Stomach (tissue), 9 donors: Measurements from ENCODE around the gene ABCA3. TPM values are rescaled to one million over a fixed set of nuclear protein-coding genes. Genes with fewer than 3 reads are reported as not detected.

Experiments
- DNase-seq, 2 donors: peaks; one replicate each; pipeline versions ENCODE4 v3.0.0 to v3.0.0-alpha.2; 2013 to 2019
- H3K27ac ChIP-seq, 5 donors: fragments of 200-600 bp in 4 of 5; sonication (generic) in 4 of 5; one replicate each; pipeline ENCODE4 v1.5.1; 2013 to 2019; ENCODE audit warnings: mild to moderate bottlenecking in 1 of 5, moderate library complexity in 1 of 5
- H3K27me3 ChIP-seq, 3 donors: fragments of 200-600 bp; sonication (generic); one replicate each; pipeline ENCODE4 v1.5.1; 2017 to 2019; ENCODE audit warnings: mixed run types in 1 of 3
- H3K36me3 ChIP-seq, 4 donors: fragments of 200-600 bp; sonication (generic); 1 replicate in 3 of 4; 2 replicates in 1 of 4; pipeline ENCODE4 v1.5.1; 2016 to 2019
- H3K4me1 ChIP-seq, 4 donors: fragments of 200-600 bp; sonication (generic); one replicate each; pipeline ENCODE4 v1.5.1; 2016 to 2019
- H3K4me3 ChIP-seq, 4 donors: fragments of 200-600 bp; sonication (generic) in 3 of 4; one replicate each; pipeline ENCODE4 v1.5.1; 2016 to 2019; ENCODE audit warnings: mild to moderate bottlenecking in 1 of 4
- H3K9me3 ChIP-seq, 4 donors: fragments of 200-600 bp; sonication (generic); one replicate each; pipeline ENCODE4 v1.5.1; 2016 to 2019
- EP300 ChIP-seq: sonication (generic); formaldehyde crosslinking; IDR thresholded peaks from one replicate; pipeline ENCODE4 v1.6.1; 2017; ENCODE audit warnings: antibody characterized with exemption
- POLR2A ChIP-seq, 4 donors: fragments of 450-650 bp; IDR thresholded peaks; one replicate each; pipeline ENCODE4 v1.6.1; 2016; ENCODE audit warnings: antibody characterized with exemption in 4 of 4, control low read depth in 2 of 4, mild to moderate bottlenecking in 1 of 4, moderate library complexity in 1 of 4
- POLR2AphosphoS5 ChIP-seq, 3 donors: sonication (generic); formaldehyde crosslinking; IDR thresholded peaks; one replicate each; pipeline ENCODE4 v1.6.1; 2016; ENCODE audit warnings: antibody characterized with exemption in 3 of 3
- WGBS, 5 donors: extraction: QIAGEN DNeasy Blood & Tissue Kit in 3 of 5; methylation state at CpG; one replicate each; pipeline versions ENCODE4 v1.1.5 to v1.1.7; 2013 to 2018; 5-methylcytosine and 5-hydroxymethylcytosine counted together
- intact Hi-C: fragments of 100-400 bp; cut with DNase I; formaldehyde crosslinking; loops from one replicate; pipeline ENCODE4 v1.15.1; 2023; ENCODE audit warnings: low total_unique reads
- polyA plus RNA-seq, 3 donors: library from polyadenylated mRNA; stranded (reverse); fragments of 200-250 nt; gene quantifications; one replicate each; pipeline ENCODE4 v1.2.3, GENCODE V29; 2013
- total RNA-seq, 5 donors: library from RNA; depleted of rRNA; stranded (reverse); fragments of >200 nt; gene quantifications; one replicate each; pipeline versions ENCODE4 v1.1.0 to v1.2.3, GENCODE V29; 2014 to 2016
- TF ChIP-seq, protein P1 (sequence below), 7 experiments: fragments of 450-650 bp in 4 of 7; fragments of 200-600 bp in 3 of 7; sonication (generic) in 3 of 7; IDR thresholded peaks; one replicate each; pipeline ENCODE4 v1.5.1; 2016 to 2019; ENCODE audit warnings: antibody characterized with exemption in 7 of 7, control low read depth in 2 of 7, mild to moderate bottlenecking in 1 of 7
- donor health status: healthy with polysubstance abuse.
- donor health status: Bipolar disorder and iron deficiency.
- donor health status: healthy.

ABCA3 gene
- total and polyA plus RNA-seq, 8 donors: 0.61 to 39.3 (median 3.9) TPM

DNA sequence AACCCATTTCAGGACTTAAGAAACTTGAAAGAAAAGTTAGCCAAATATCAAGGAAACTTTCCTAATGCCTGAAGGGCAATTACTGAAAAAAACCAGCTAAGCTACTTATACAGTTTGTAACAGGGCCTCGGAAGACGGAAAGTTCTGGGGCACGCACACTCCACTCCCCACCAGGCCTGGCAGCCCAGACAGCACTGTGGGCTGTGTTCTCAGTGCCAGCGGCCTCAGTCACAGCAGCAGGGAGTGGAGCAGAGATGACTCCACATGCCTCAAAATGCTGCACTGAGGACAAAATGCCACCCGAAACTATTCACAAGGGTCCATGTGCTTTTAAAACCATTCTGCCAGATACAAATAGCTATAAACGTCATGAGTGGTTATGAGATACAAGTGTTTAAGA lies 82.8 kb downstream of the ABCA3 start:
- TF ChIP-seq EP300: no peak
- no peak for TF ChIP-seq POLR2A (IDR thresholded peaks at IDR 0.05)
- TF ChIP-seq POLR2AphosphoS5 (IDR thresholded peaks at IDR 0.05): no peak
- TF ChIP-seq, protein P1, sequence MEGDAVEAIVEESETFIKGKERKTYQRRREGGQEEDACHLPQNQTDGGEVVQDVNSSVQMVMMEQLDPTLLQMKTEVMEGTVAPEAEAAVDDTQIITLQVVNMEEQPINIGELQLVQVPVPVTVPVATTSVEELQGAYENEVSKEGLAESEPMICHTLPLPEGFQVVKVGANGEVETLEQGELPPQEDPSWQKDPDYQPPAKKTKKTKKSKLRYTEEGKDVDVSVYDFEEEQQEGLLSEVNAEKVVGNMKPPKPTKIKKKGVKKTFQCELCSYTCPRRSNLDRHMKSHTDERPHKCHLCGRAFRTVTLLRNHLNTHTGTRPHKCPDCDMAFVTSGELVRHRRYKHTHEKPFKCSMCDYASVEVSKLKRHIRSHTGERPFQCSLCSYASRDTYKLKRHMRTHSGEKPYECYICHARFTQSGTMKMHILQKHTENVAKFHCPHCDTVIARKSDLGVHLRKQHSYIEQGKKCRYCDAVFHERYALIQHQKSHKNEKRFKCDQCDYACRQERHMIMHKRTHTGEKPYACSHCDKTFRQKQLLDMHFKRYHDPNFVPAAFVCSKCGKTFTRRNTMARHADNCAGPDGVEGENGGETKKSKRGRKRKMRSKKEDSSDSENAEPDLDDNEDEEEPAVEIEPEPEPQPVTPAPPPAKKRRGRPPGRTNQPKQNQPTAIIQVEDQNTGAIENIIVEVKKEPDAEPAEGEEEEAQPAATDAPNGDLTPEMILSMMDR (IDR thresholded peaks at IDR 0.05): no peak
- no peaks in the 10 kb centered on the region for H3K9me3 ChIP-seq
- 90 to 95% (median 91%) methylated on average over 6 of the region's 6 CpGs for WGBS, 5 donors
- H3K4me3 ChIP-seq: no peak overlapping the region
- H3K27ac ChIP-seq: no peak overlapping the region
- intact Hi-C loops: loop anchor here (10.0 kb wide), 1 partner anchor 53 kb away; the partner anchor contains the start of gene MLST8
- H3K4me1 ChIP-seq: peaks cover 0 to 3% (median 0%) of the 10 kb centered on the region in 4 donors
- no peak for DNase-seq
- H3K36me3 ChIP-seq: peaks cover 89 to 100% (median 100%) of the 10 kb centered on the region in 4 donors
- H3K27me3 ChIP-seq: no peaks in the 10 kb centered on the region

DNA sequence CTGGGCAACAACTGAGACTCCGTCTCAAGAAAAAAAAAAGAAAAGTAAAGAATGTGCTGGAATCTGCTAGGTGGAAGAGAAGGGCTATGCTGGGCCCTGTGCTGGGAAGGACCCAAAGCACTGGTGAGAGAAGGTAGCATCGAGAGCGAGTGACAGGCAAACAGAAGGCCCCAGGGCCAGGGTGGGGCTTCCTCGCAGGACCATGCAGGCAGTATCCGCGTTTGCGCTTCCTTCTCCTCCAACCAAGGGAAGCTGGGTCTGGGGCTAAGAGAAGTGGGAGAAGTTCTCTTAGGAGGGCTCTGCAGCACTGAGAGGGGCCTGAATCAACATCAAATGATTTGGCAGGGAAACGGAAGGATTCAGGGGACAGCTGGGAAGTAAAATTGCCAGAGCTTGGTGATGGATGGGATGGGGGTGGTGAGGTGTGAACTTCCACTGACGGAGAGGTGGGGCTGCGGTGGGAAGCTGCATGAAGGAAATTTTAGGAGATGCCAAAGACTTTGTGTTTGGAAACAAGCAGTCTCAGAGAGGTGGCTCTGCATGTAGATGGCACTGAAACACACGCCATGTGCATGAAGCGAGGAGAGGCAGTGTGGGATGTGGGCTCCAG lies 83.9 kb downstream of the ABCA3 start:
- intact Hi-C loops: loop anchor here (10.0 kb wide), 1 partner anchor 52 kb away; the partner anchor contains the start of gene MLST8
- WGBS, 5 donors: 86 to 89% (median 88%) methylated on average over 12 of the region's 12 CpGs
- no peak for TF ChIP-seq POLR2A (IDR thresholded peaks at IDR 0.05)
- TF ChIP-seq, protein P1 (IDR thresholded peaks at IDR 0.05): no peak
- no peak for TF ChIP-seq POLR2AphosphoS5 (IDR thresholded peaks at IDR 0.05)
- no peak for TF ChIP-seq EP300
- H3K4me1 ChIP-seq: peaks cover 6 to 13% (median 11%) of the 10 kb centered on the region in 4 donors
- H3K36me3 ChIP-seq: peaks cover 80 to 93% (median 92%) of the 10 kb centered on the region in 4 donors
- no peak overlapping the region for H3K27ac ChIP-seq
- no peaks in the 10 kb centered on the region for H3K9me3 ChIP-seq
- DNase-seq: no peak
- no peak overlapping the region for H3K4me3 ChIP-seq
- H3K27me3 ChIP-seq: no peaks in the 10 kb centered on the region

DNA sequence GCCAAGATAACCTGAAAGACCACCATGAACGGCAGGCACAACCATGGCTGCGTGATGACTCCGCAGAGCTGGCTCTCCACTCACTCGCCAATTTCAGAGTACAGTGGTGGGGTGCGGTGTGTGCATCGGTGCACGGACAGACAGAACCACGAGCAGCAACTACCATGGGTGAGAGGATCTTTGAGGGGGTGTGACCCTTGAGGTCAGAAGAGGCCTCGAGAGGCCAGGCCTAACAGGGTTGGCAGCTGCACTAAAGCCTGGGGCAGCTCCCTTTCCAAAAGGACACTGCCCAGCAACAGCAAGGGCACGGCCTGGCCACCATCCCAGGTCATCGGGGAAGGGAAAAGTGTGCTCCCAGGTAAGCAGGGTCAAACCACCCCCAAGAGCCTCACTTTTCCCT lies 87.2 kb downstream of the ABCA3 start:
- 82 to 89% (median 88%) methylated on average over 11 of the region's 11 CpGs for WGBS, 5 donors
- TF ChIP-seq, protein P1 (IDR thresholded peaks at IDR 0.05): no peak
- no peak for TF ChIP-seq EP300
- no peak for TF ChIP-seq POLR2A (IDR thresholded peaks at IDR 0.05)
- TF ChIP-seq POLR2AphosphoS5 (IDR thresholded peaks at IDR 0.05): no peak
- Histone ChIP-seq H3K4me3 (no peak overlapping the region), H3K9me3 (no peaks in the 10 kb centered on the region), H3K4me1 (peaks cover 15 to 36% (median 28%) of the 10 kb centered on the region in 4 donors), H3K27me3 (no peaks in the 10 kb centered on the region), H3K36me3 (peaks cover 55 to 64% (median 59%) of the 10 kb centered on the region in 4 donors), H3K27ac (no peak overlapping the region)
- intact Hi-C loops: loop anchor here (10.0 kb wide), 1 partner anchor 48 kb away; the partner anchor contains the start of gene MLST8
- DNase-seq: no peak

DNA sequence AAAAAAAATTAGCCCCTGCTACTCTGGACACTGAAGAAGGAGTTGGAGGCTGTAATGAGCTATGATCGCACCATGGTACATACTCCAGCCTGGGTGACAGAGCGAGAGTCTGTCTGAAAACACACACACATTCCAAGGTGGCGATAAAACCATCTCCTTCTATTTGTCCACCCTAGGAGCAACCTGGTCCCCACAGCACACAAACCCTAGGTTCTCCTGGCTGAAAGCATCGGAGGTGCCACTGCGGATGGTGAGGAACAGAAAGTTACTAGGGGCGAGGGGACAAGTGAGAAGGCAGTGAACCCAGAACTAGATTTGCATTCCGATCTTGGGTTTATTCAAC lies 87.8 kb downstream of the ABCA3 start:
- no peaks in the 10 kb centered on the region for H3K27me3 ChIP-seq
- WGBS, 5 donors: 91 to 93% (median 91%) methylated on average over 7 of the region's 7 CpGs
- peak overlapping the region in 1 of 5 donors; percentile 93 for H3K27ac ChIP-seq
- TF ChIP-seq EP300 (no peak), POLR2A (IDR thresholded peaks at IDR 0.05) (no peak), POLR2AphosphoS5 (IDR thresholded peaks at IDR 0.05) (no peak)
- TF ChIP-seq, protein P1 (IDR thresholded peaks at IDR 0.05): no peak
- H3K9me3 ChIP-seq: no peaks in the 10 kb centered on the region
- peaks cover 15 to 36% (median 29%) of the 10 kb centered on the region in 4 donors for H3K4me1 ChIP-seq
- H3K4me3 ChIP-seq: no peak overlapping the region
- intact Hi-C loops: loop anchor here (10.0 kb wide), 1 partner anchor 48 kb away; the partner anchor contains the start of gene MLST8
- H3K36me3 ChIP-seq: peaks cover 50 to 58% (median 54%) of the 10 kb centered on the region in 4 donors
- no peak for DNase-seq
